Neural cell (in vitro differentiated cells): ENCODE data around the gene MTMR3. TPM values are rescaled to one million over a fixed set of nuclear protein-coding genes. Genes with fewer than 3 reads are reported as not detected.

Experiments used
- H2AFZ ChIP-seq: fragments of 200-600, 300-800 bp; sonication (generic), shearing (Covaris generic); 2 replicates; pipeline ENCODE4 v1.6.0; 2014; ENCODE audit warnings: low read depth, mild to moderate bottlenecking, antibody characterized with exemption, low read length, moderate library complexity
- H3F3A ChIP-seq: fragments of 200-600 bp; shearing (Covaris generic); 2 replicates; pipeline ENCODE4 v1.6.1; 2016; ENCODE audit warnings: mild to moderate bottlenecking, moderate library complexity, mixed read lengths, antibody characterized with exemption, low read length; ENCODE audit not compliant: insufficient read depth, poor library complexity, severe bottlenecking
- H3K27ac ChIP-seq: fragments of 200-600, 300-800 bp; sonication (generic), shearing (Covaris generic); 2 replicates; pipeline ENCODE4 v1.5.1; 2014; ENCODE audit warnings: mild to moderate bottlenecking, low read length, moderate library complexity
- H3K27me3 ChIP-seq: fragments of 300-800, 200-600 bp; sonication (generic), shearing (Covaris generic); 2 replicates; pipeline ENCODE4 v1.6.0; 2014; ENCODE audit warnings: mild to moderate bottlenecking, low read depth, low read length, moderate library complexity; ENCODE audit not compliant: insufficient read depth
- H3K36me3 ChIP-seq: fragments of 300-800, 200-600 bp; sonication (generic), shearing (Covaris generic); 2 replicates; pipeline ENCODE4 v1.5.1; 2014; ENCODE audit warnings: mild to moderate bottlenecking, antibody characterized with exemption, low read length, moderate library complexity; ENCODE audit not compliant: insufficient read depth
- H3K4me2 ChIP-seq: fragments of 300-800, 200-600 bp; sonication (generic), shearing (Covaris generic); 2 replicates; pipeline ENCODE4 v1.6.0; 2014; ENCODE audit warnings: mild to moderate bottlenecking, low read length
- H3K4me3 ChIP-seq: fragments of 300-800, 200-600 bp; sonication (generic), shearing (Covaris generic); 2 replicates; pipeline ENCODE4 v1.5.1; 2014; ENCODE audit warnings: mild to moderate bottlenecking, low read length, moderate library complexity
- H3K79me2 ChIP-seq: fragments of 200-600 bp; shearing (Covaris generic); replicated peaks from 2 replicates; pipeline ENCODE4 v1.6.0; 2014; ENCODE audit warnings: mild to moderate bottlenecking, low read length, moderate library complexity; ENCODE audit not compliant: insufficient read depth
- H3K9ac ChIP-seq: fragments of 300-800, 200-600 bp; sonication (generic), shearing (Covaris generic); 2 replicates; pipeline ENCODE4 v1.6.1; 2016; ENCODE audit warnings: mild to moderate bottlenecking, low read length, mixed read lengths
- H3K9me2 ChIP-seq: fragments of 200-600 bp; shearing (Covaris generic); 2 replicates; pipeline ENCODE4 v1.6.1; 2016; ENCODE audit warnings: mild to moderate bottlenecking, low read length, mixed read lengths; ENCODE audit not compliant: insufficient read depth
- H3K9me3 ChIP-seq: fragments of 200-600, 300-800 bp; sonication (generic), shearing (Covaris generic); 2 replicates; pipeline ENCODE4 v1.6.1; 2016; ENCODE audit warnings: mild to moderate bottlenecking, mixed run types, low read length, moderate library complexity, mixed read lengths
- H4K20me1 ChIP-seq: fragments of 200-600 bp; shearing (Covaris generic); 2 replicates; pipeline ENCODE4 v1.6.1; 2016; ENCODE audit warnings: mild to moderate bottlenecking, mixed run types; ENCODE audit not compliant: insufficient read depth
- CTCF ChIP-seq: fragments of 450-650 bp; IDR thresholded peaks from 2 replicates; pipeline ENCODE4 v1.5.1; 2014; ENCODE audit warnings: antibody characterized with exemption, mild to moderate bottlenecking, moderate library complexity; ENCODE audit not compliant: poor library complexity, severe bottlenecking
- EP300 ChIP-seq: fragments of 450-650 bp; conservative IDR thresholded peaks from 2 replicates; pipeline ENCODE4 v1.6.1; 2014; ENCODE audit warnings: antibody characterized with exemption, mild to moderate bottlenecking, moderate library complexity; ENCODE audit not compliant: poor library complexity, severe bottlenecking
- EZH2 ChIP-seq: fragments of 200-600, 300-800 bp; shearing (Covaris generic), sonication (generic); IDR thresholded peaks from 2 replicates; pipeline ENCODE4 v1.6.1; 2014; ENCODE audit warnings: antibody characterized with exemption, low read length, borderline replicate concordance, mild to moderate bottlenecking; ENCODE audit not compliant: insufficient read depth, poor library complexity, severe bottlenecking
- MXI1 ChIP-seq: fragments of 450-650 bp; conservative IDR thresholded peaks from 2 replicates; pipeline ENCODE4 v1.6.1; 2014; ENCODE audit warnings: antibody characterized with exemption, mild to moderate bottlenecking; ENCODE audit not compliant: poor library complexity, severe bottlenecking
- POLR2AphosphoS5 ChIP-seq: IDR thresholded peaks from 2 replicates; pipeline ENCODE4 v1.6.1; 2012
- RAD21 ChIP-seq: fragments of 450-650 bp; conservative IDR thresholded peaks from 2 replicates; pipeline ENCODE4 v1.6.1; 2014; ENCODE audit warnings: antibody characterized with exemption, mild to moderate bottlenecking, moderate library complexity
- SMC3 ChIP-seq: fragments of 450-650 bp; conservative IDR thresholded peaks from 2 replicates; pipeline ENCODE4 v1.6.1; 2014; ENCODE audit warnings: antibody characterized with exemption, mild to moderate bottlenecking, moderate library complexity; ENCODE audit not compliant: poor library complexity
- TAF1 ChIP-seq: IDR thresholded peaks from 2 replicates; pipeline ENCODE4 v1.6.1; 2012; ENCODE audit warnings: low read depth
- polyA plus RNA-seq: library from polyadenylated mRNA; depleted of rRNA; stranded (reverse); fragments of >200 nt; gene quantifications from 2 replicates; pipeline ENCODE4 v1.2.3, GENCODE V29; 2014
- TF ChIP-seq, protein P1 (sequence below): IDR thresholded peaks from 2 replicates; pipeline ENCODE4 v1.6.1; 2012; ENCODE audit warnings: borderline replicate concordance

Gene MTMR3
- polyA plus RNA-seq, 1 donor from 2014 or later = 46.7 TPM

DNA sequence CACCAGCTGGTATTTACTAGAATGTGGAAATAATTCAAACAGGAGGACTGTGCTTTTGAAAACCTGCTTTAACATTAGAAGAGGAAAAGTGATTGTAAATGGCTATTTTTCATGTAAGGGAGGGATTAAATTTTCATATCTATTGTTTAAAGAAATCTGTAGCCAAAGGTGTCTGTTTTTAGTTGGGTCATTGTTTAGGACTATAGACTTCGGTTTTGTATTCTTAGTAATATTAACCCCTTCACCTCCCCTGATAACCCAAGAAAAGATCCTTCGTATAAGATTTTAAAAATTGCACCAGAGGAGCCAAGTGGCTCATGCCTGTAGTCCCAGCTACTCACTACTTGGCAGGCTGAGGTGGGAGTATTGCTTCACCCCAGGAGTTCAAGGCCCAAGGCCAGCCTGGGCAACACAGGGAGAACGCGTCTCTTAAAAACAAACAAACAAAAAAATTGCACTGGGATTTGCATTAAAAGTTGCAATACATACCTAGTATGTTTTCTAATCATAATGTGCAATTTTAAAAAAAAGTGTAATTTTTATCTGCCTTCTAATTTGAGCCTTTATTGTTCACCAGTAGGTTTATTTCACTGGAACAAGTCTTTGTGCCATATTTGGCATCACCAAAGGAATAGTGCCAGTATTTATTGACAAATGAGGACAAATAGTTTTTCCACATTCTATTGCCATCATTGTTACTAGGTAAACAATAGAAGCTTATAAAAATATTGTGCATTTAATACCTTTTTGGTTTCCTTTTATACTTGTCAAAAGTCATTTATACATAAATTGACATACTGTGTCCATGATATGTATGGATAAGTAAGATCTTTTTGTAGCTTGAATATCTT lies 34.3 kb downstream of the MTMR3 start:
- no peaks in the 10 kb centered on the region for H4K20me1 ChIP-seq
- H3F3A ChIP-seq = no peaks in the 10 kb centered on the region
- no peaks in the 10 kb centered on the region for H3K9me2 ChIP-seq
- H3K4me2 ChIP-seq = no peak overlapping the region
- no peaks in the 10 kb centered on the region for H3K27me3 ChIP-seq
- no peak overlapping the region for H3K27ac ChIP-seq
- H3K36me3 ChIP-seq = no peaks in the 10 kb centered on the region
- no peak overlapping the region for H3K4me3 ChIP-seq
- peaks cover 84% of the 10 kb centered on the region for H3K79me2 ChIP-seq
- TF ChIP-seq POLR2AphosphoS5 (no peak), MXI1 (no peak), SMC3 (no peak), RAD21 (no peak), EP300 (no peak), TAF1 (no peak), EZH2 (no peak), CTCF (no peak)
- TF ChIP-seq, protein P1, sequence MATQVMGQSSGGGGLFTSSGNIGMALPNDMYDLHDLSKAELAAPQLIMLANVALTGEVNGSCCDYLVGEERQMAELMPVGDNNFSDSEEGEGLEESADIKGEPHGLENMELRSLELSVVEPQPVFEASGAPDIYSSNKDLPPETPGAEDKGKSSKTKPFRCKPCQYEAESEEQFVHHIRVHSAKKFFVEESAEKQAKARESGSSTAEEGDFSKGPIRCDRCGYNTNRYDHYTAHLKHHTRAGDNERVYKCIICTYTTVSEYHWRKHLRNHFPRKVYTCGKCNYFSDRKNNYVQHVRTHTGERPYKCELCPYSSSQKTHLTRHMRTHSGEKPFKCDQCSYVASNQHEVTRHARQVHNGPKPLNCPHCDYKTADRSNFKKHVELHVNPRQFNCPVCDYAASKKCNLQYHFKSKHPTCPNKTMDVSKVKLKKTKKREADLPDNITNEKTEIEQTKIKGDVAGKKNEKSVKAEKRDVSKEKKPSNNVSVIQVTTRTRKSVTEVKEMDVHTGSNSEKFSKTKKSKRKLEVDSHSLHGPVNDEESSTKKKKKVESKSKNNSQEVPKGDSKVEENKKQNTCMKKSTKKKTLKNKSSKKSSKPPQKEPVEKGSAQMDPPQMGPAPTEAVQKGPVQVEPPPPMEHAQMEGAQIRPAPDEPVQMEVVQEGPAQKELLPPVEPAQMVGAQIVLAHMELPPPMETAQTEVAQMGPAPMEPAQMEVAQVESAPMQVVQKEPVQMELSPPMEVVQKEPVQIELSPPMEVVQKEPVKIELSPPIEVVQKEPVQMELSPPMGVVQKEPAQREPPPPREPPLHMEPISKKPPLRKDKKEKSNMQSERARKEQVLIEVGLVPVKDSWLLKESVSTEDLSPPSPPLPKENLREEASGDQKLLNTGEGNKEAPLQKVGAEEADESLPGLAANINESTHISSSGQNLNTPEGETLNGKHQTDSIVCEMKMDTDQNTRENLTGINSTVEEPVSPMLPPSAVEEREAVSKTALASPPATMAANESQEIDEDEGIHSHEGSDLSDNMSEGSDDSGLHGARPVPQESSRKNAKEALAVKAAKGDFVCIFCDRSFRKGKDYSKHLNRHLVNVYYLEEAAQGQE = no peak
- no peak overlapping the region for H2AFZ ChIP-seq
- no peaks in the 10 kb centered on the region for H3K9me3 ChIP-seq
- H3K9ac ChIP-seq = no peak overlapping the region

DNA sequence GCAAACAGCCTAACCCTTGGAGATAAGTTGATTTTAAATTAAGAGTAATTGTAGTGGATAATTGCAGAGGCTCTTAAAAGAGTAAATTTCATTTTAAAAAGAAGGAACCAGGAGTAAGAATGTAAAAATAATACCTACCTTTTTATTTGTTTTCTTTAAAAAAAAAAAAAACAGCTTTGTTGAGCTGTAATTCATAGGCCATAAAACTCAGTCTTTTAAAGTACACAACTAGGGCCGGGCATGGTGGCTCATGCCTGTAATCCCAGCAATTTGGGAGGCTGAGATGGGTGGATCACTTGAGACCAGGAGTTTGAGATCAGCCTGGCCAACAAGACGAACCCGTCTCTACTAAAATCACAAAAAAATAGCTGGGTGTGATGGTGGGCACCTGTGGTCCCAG lies 42.4 kb downstream of the MTMR3 start:
- H3K36me3 ChIP-seq = no peaks in the 10 kb centered on the region
- H3K9ac ChIP-seq = no peak overlapping the region
- H4K20me1 ChIP-seq = no peaks in the 10 kb centered on the region
- H3K9me2 ChIP-seq = no peaks in the 10 kb centered on the region
- no peak overlapping the region for H3K27ac ChIP-seq
- H3K27me3 ChIP-seq = no peaks in the 10 kb centered on the region
- H2AFZ ChIP-seq = no peak overlapping the region
- H3F3A ChIP-seq = no peaks in the 10 kb centered on the region
- H3K9me3 ChIP-seq = no peaks in the 10 kb centered on the region
- TF ChIP-seq SMC3 (no peak), RAD21 (no peak), MXI1 (no peak)
- TF ChIP-seq, protein P1 = no peak
- peaks cover 87% of the 10 kb centered on the region for H3K79me2 ChIP-seq
- H3K4me3 ChIP-seq = no peak overlapping the region
- H3K4me2 ChIP-seq = no peak overlapping the region
